Measurements from ENCODE around the gene ATP2A3. TPM values are rescaled to one million over a fixed set of nuclear protein-coding genes. Genes with fewer than 3 reads are reported as not detected.

ATP2A3 gene
- total RNA-seq: 0.35 TPM in 1 of 2 replicates, not detected in the other

DNA sequence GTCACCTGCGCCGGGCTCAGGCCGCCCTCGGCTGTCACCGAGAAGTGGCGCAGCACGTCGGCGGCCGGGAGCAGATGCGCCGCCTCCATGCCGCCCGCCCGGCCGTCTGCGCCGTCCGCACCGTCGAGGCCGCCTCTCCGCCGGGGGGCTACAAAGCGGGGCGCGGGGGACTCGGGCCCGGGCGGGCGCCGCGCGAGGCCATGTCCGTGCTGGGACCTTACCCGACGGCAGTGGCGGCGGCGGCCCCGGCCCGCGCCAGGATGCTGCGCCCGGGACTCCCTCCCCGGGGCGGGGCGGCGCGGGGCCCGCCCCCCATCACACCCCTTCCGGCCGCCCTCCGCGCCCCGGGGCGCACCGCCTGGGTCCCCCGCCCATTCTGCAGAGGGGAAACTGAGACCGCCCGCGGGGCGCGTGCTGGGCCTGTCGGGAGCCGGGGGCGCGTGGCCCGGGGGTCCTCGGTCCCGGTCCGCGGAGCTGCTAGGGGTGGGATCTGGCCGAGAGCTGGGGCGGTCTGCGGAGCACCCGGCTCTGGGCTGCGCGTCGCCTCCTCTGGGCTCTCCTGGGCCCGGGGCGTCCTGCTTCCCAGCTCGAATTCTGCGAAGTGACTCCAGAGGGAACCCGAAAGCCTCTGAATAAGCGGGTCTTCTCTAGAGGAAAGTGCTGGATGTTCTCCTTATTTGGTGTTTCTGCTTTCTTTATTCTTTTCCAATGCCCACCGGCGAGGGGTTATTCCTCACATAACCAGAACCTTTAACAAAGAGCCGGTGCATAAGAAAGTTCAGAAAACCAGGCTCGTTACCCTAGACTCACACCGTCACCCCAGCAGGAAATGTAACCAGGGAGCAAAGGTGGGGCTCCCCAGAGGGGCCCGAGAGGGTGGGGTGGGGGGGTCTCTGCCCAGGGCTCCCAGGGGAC lies at the start of gene ATP2A3:
TSS of gene ATP2A3 (minus strand) at position 235 of the 915 bp plus-strand sequence. CDS start at position 89, 146 bp downstream.

DNA sequence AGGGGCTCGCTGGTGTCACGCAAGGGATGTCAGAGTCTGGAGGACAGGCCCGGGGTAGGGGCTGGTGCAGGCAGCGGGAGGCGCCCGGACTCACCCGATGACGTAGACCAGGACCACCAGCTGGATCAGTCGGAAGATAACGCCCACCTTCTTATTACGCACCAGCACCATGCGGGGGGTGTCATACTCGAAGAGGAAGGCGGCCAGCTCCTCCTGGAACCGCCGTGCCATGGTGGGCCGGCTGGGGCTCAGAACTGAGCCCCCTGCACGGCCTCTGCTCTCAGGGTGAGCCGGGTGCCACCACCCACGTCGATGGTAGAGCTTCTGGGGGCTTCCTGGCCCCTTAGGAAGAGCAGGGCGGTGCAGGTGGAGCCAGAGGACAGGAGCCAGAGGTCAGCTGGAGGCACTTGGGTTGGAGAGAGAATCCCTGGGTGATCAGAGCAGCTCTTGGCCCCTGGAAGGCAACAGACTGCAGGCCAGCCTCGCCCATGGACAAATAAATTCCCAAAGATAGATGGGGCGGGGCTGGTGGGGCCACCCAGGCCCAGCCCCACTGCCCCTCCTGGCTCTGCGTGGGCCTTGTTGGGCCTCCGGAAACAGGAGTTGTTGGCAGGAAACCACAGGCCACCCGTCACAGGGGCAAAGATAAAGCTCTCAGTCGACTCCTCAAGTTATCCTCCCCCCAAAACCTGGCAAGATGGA lies 48.1 kb downstream of the ATP2A3 start, which contains the start of gene P2RX1:
TSS of gene P2RX1 (minus strand) at position 471 of the 702 bp plus-strand sequence. CDS start at position 231, 240 bp downstream.

DNA sequence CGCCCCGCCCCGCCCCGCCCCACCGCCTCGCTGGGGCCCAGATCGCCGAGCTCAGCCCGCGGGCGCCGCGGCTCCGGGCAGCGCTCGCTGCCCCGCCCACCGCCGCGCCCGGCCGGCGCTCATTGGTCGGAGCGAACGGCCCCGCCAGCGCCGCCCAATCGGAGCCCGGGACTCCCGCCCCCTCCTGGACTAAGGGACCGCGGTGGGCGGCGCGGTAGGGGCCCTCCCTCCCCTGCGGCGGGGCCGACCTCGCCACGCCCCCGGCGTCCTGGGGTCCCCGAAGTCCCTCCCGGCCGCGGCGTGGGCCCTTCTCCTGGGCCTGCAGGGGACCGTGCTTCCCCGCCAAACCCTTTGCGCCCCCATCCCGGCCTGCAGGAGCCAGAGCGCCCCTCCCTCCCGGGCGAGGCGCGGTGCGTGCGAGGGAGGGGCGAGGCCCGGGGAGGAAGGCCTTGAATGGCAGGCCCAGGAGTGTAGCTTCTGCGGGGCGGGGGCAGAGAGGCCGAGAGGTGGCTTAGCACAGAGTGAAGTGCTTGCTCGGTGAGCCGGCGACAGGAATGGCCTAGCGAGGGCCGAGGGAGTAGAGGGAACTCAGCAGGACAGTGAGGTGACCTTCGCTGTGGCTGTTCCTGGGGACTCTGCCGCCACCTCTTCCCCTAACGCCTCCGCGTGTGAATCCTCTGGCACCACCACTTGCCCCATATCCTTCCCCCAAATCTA lies 71.1 kb downstream of the ATP2A3 start, which contains the start of gene CAMKK1:
TSS of gene CAMKK1 (minus strand) at position 51 of the 717 bp plus-strand sequence. CDS start 7,366 bp downstream, outside the sequence.

Other genes with a start within 250 kb of the ATP2A3 start
- 6.1 and 7.6 TPM in 2 replicates for gene HASPIN, start 240.5 kb downstream of the ATP2A3 start, total RNA-seq
- gene ITGAE, start 163.2 kb downstream of the ATP2A3 start, total RNA-seq: 22.9 and 29.6 TPM in 2 replicates
- gene NCBP3, start 118.2 kb downstream of the ATP2A3 start, total RNA-seq: 10.4 and 12.9 TPM in 2 replicates
- 5.8 and 5.9 TPM in 2 replicates for gene CAMKK1, start 71.4 kb downstream of the ATP2A3 start, total RNA-seq
- not detected in 2 replicates for gene P2RX1, start 48.0 kb downstream of the ATP2A3 start, total RNA-seq
- gene ZZEF1, start 178.6 kb upstream of the ATP2A3 start, total RNA-seq: 10.8 and 16.3 TPM in 2 replicates
- 20.2 and 24.9 TPM in 2 replicates for gene CYB5D2, start 178.8 kb upstream of the ATP2A3 start, total RNA-seq